IMR-90 (cell line): ENCODE measurements around the gene IL37. TPM values are rescaled to one million over a fixed set of nuclear protein-coding genes. Genes with fewer than 3 reads are reported as not detected.
"Not testable (repeated sequence)": the region's sequence is repeated elsewhere in the genome, so short reads cannot be mapped to it uniquely, and the experiment has no call there.

ENCODE experiments used
- ATAC-seq: fragments of 200-7000 bp; cut with Tn5 transposase; 2 replicates; pipeline ENCODE4 v1.9.1; 2020; ENCODE audit warnings: low read depth, mild to moderate bottlenecking, moderate library complexity
- BruUV-seq: library from RNA; stranded (reverse); fragments of 400-500 nt; replicated peaks from 2 replicates; lab custom pipeline; 2021; lab: Mats Ljungman, UMichigan
- CTCF ChIA-PET: fragments of 300-600 bp; formaldehyde crosslinking; extraction: SDS; loops from one replicate; lab custom pipeline; 2021; ENCODE audit warnings: antibody characterized with exemption; lab: Yijun Ruan, JAX
- POLR2A ChIA-PET: fragments of 300-600 bp; sonication (Branson Sonifier 250); formaldehyde crosslinking; loops from one replicate; lab custom pipeline; 2022; ENCODE audit warnings: antibody characterized with exemption; ENCODE audit not compliant: unreplicated experiment; lab: Charles Lee
- DNase-seq: peaks from one replicate; pipeline ENCODE4 v3.0.0; 2013
- H2AFZ ChIP-seq: replicated peaks from 2 replicates; pipeline ENCODE3; 2013; ENCODE audit warnings: low read length, mild to moderate bottlenecking; ENCODE audit not compliant: poor library complexity
- H2AK5ac ChIP-seq: 2 replicates; pipeline ENCODE4 v1.6.1; 2013; ENCODE audit warnings: low read depth, low read length, inconsistent platforms
- H2AK9ac ChIP-seq: replicated peaks from 2 replicates; pipeline ENCODE3; 2013; ENCODE audit warnings: mild to moderate bottlenecking, low read depth, low read length, moderate library complexity; ENCODE audit not compliant: poor library complexity
- H2BK120ac ChIP-seq: 2 replicates; pipeline ENCODE4 v1.6.1; 2013; ENCODE audit warnings: low read depth, low read length, inconsistent platforms
- H2BK15ac ChIP-seq: 3 replicates; pipeline ENCODE4 v1.6.1; 2013; ENCODE audit warnings: low read depth, low read length, inconsistent platforms
- H2BK20ac ChIP-seq: 2 replicates; pipeline ENCODE4 v1.6.1; 2013; ENCODE audit warnings: low read depth, mild to moderate bottlenecking, inconsistent platforms, low read length, moderate library complexity
- H2BK5ac ChIP-seq: 2 replicates; pipeline ENCODE4 v1.6.1; 2013; ENCODE audit warnings: mild to moderate bottlenecking, low read depth, low read length, inconsistent platforms; ENCODE audit not compliant: poor library complexity, severe bottlenecking
- H3K14ac ChIP-seq: replicated peaks from 2 replicates; pipeline ENCODE4 v1.6.1; 2013; ENCODE audit warnings: low read depth, low read length, inconsistent platforms
- H3K18ac ChIP-seq: 2 replicates; pipeline ENCODE4 v1.6.1; 2013; ENCODE audit warnings: low read depth, low read length, control low read depth
- H3K23ac ChIP-seq: 2 replicates; pipeline ENCODE4 v1.6.1; 2013; ENCODE audit warnings: low read depth, low read length, inconsistent platforms
- H3K27ac ChIP-seq: 2 replicates; pipeline ENCODE4 v1.5.1; 2013; ENCODE audit warnings: mild to moderate bottlenecking, control low read depth, low read length; ENCODE audit not compliant: insufficient read depth
- H3K27me3 ChIP-seq: 2 replicates; pipeline ENCODE4 v1.6.1; 2013; ENCODE audit warnings: low read length; ENCODE audit not compliant: control insufficient read depth, insufficient read depth
- H3K36me3 ChIP-seq: 2 replicates; pipeline ENCODE4 v1.6.1; 2013; ENCODE audit warnings: low read length, mixed read lengths; ENCODE audit not compliant: control insufficient read depth, insufficient read depth
- H3K4ac ChIP-seq: 2 replicates; pipeline ENCODE4 v1.6.1; 2013; ENCODE audit warnings: low read depth, low read length, inconsistent platforms
- H3K4me1 ChIP-seq: 2 replicates; pipeline ENCODE4 v1.6.1; 2013; ENCODE audit warnings: low read length, mixed read lengths; ENCODE audit not compliant: control insufficient read depth, insufficient read depth
- H3K4me2 ChIP-seq: 2 replicates; pipeline ENCODE4 v1.6.1; 2013; ENCODE audit warnings: low read depth, mild to moderate bottlenecking, control low read depth, low read length, moderate library complexity
- H3K4me3 ChIP-seq: 2 replicates; pipeline ENCODE4 v1.5.1; 2013; ENCODE audit warnings: low read depth, mild to moderate bottlenecking, control low read depth, low read length, moderate library complexity; ENCODE audit not compliant: insufficient read depth
- H3K56ac ChIP-seq: 2 replicates; pipeline ENCODE4 v1.6.1; 2013; ENCODE audit warnings: low read length, inconsistent platforms; ENCODE audit not compliant: insufficient read depth; ENCODE audit errors: extremely low read depth
- H3K79me1 ChIP-seq, 2 experiments: 2 replicates each; pipeline ENCODE4 v1.6.1; 2013; ENCODE audit warnings: low read length in 2 of 2, inconsistent platforms in 1 of 2, low read depth in 1 of 2
- H3K9ac ChIP-seq: 2 replicates; pipeline ENCODE4 v1.6.1; 2013; ENCODE audit warnings: low read depth, low read length, control low read depth
- H3K9me1 ChIP-seq: 2 replicates; pipeline ENCODE4 v1.6.1; 2013; ENCODE audit warnings: low read length, inconsistent platforms; ENCODE audit not compliant: insufficient read depth
- H3K9me3 ChIP-seq: 2 replicates; pipeline ENCODE4 v1.6.1; 2013; ENCODE audit warnings: low read length; ENCODE audit not compliant: control insufficient read depth, insufficient read depth
- H4K20me1 ChIP-seq: 2 replicates; pipeline ENCODE4 v1.6.1; 2013; ENCODE audit warnings: low read length, inconsistent platforms; ENCODE audit not compliant: insufficient read depth
- H4K5ac ChIP-seq: 2 replicates; pipeline ENCODE4 v1.6.1; 2013; ENCODE audit warnings: mild to moderate bottlenecking, low read depth, low read length, control low read depth
- H4K8ac ChIP-seq, 2 experiments: 2 replicates each; pipeline ENCODE4 v1.6.1; 2013; ENCODE audit warnings: low read depth in 2 of 2, low read length in 2 of 2, control low read depth in 1 of 2, inconsistent platforms in 1 of 2
- H4K91ac ChIP-seq: 2 replicates; pipeline ENCODE4 v1.6.1; 2013; ENCODE audit warnings: low read depth, low read length, inconsistent platforms; ENCODE audit not compliant: insufficient read depth
- CHD1 ChIP-seq: IDR thresholded peaks from 2 replicates; pipeline ENCODE4 v1.6.1; 2012; ENCODE audit warnings: low read depth, low read length, improper control_type of control experiment
- FOS ChIP-seq: fragments of 150-350 bp; IDR thresholded peaks from 2 replicates; pipeline ENCODE4 v1.6.1; 2016; ENCODE audit warnings: low read depth, low read length
- MAZ ChIP-seq: IDR thresholded peaks from 2 replicates; pipeline ENCODE4 v1.6.1; 2012; ENCODE audit warnings: low read depth, mild to moderate bottlenecking, low read length, improper control_type of control experiment, moderate library complexity, borderline replicate concordance
- MXI1 ChIP-seq: IDR thresholded peaks from 2 replicates; pipeline ENCODE4 v1.6.1; 2012; ENCODE audit warnings: low read depth, mild to moderate bottlenecking, low read length, moderate library complexity, borderline replicate concordance
- WGBS, 2 experiments: methylation state at CpG; one replicate each; pipeline versions ENCODE4 v1.1.5 to v1.1.7; 2013; ENCODE audit warnings: missing lambda C conversion rate in 2 of 2; ENCODE audit not compliant: insufficient read length in 1 of 2; ENCODE audit errors: extremely low coverage in 2 of 2; 5-methylcytosine and 5-hydroxymethylcytosine counted together
- dilution Hi-C: fragments of 300-500 bp; cut with HindIII; formaldehyde crosslinking; loops from one replicate; pipeline ENCODE4 v1.14.3; 2018; ENCODE audit warnings: low sequenced_read_pairs; ENCODE audit not compliant: unreplicated experiment
- in situ Hi-C: fragments of 300-500 bp; cut with MboI; formaldehyde crosslinking; loops from 3 replicates; pipeline ENCODE4 v1.14.3; 2019; ENCODE audit warnings: low sequenced_read_pairs, inconsistent platforms, mixed read lengths
- intact Hi-C: fragments of 100-400 bp; cut with micrococcal nuclease; formaldehyde crosslinking; loops from 2 replicates; pipeline ENCODE4 v1.10.0; 2022
- polyA plus RNA-seq, 3 experiments: library from polyadenylated mRNA; depleted of rRNA; stranded (reverse); fragments of >200 nt; gene quantifications; 2 replicates each; pipeline ENCODE4 v1.2.3, GENCODE V29; 2012; ENCODE audit warnings: low replicate concordance in 1 of 3
- total RNA-seq: library from RNA; depleted of rRNA; stranded (reverse); fragments of >200 nt; gene quantifications from 2 replicates; pipeline ENCODE4 v1.2.3, GENCODE V29; 2012

IL37 gene
- total and polyA plus RNA-seq, 2 of the 4 experiments (the other 2 are of a cell fraction) = 0.15 TPM; not detected in 1

GRCh38 chr2:112897624-112897978 lies 13.4 kb upstream of the IL37 start:
- H2AFZ ChIP-seq = no peak overlapping the region
- no peaks in the 10 kb centered on the region for H3K9me3 ChIP-seq
- in situ Hi-C loops (no loop called here), intact Hi-C loops (no loop called here), dilution Hi-C loops (no loop called here)
- H3K56ac ChIP-seq = no peak overlapping the region
- H4K20me1 ChIP-seq = no peaks in the 10 kb centered on the region
- H2AK5ac ChIP-seq = no peak overlapping the region
- H3K4me2 ChIP-seq = no peak overlapping the region
- TF ChIP-seq MXI1 (no peak), MAZ (no peak), FOS (no peak), CHD1 (no peak)
- H4K91ac ChIP-seq = no peak overlapping the region
- no TSS peak for BruUV-seq
- no peak overlapping the region for H2AK9ac ChIP-seq
- H2BK15ac ChIP-seq = no peak overlapping the region
- no peak for DNase-seq
- WGBS, 2 experiments = 60% methylated on average over 2 of the region's 3 CpGs; no CpG with 5 or more reads in 1 of the 2 experiments
- H3K4ac ChIP-seq = no peak overlapping the region
- H3K9me1 ChIP-seq = no peaks in the 10 kb centered on the region
- no peaks in the 10 kb centered on the region for H3K36me3 ChIP-seq
- no peaks in the 10 kb centered on the region for H3K79me1 ChIP-seq
- H3K4me1 ChIP-seq = no peaks in the 10 kb centered on the region
- H2BK20ac ChIP-seq = no peak overlapping the region
- ChIA-PET POLR2A (no interaction called here), CTCF (interaction anchor here (0.5 kb wide), 1 partner anchor 148 kb away, joined by 4 read pairs; no protein-coding TSS in a partner anchor)
- no peak for ATAC-seq
- no peak overlapping the region for H3K27ac ChIP-seq
- H3K27me3 ChIP-seq = peaks cover 11% of the 10 kb centered on the region
- H3K23ac ChIP-seq = no peak overlapping the region
- H2BK5ac ChIP-seq = no peak overlapping the region
- H3K4me3 ChIP-seq = no peak overlapping the region
- no peak overlapping the region for H4K8ac ChIP-seq
- H4K5ac ChIP-seq = no peak overlapping the region
- no peak overlapping the region for H2BK120ac ChIP-seq
- no peak overlapping the region for H3K9ac ChIP-seq
- no peak overlapping the region for H3K18ac ChIP-seq
- no peak overlapping the region for H3K14ac ChIP-seq

- H3K4me1 ChIP-seq, H3K18ac ChIP-seq, intact Hi-C loops, H4K91ac ChIP-seq, H3K4ac ChIP-seq, H3K56ac ChIP-seq, H4K8ac ChIP-seq, POLR2A ChIA-PET, H4K20me1 ChIP-seq, H3K79me1 ChIP-seq, H3K9ac ChIP-seq, H2AK9ac ChIP-seq, H2BK20ac ChIP-seq, H3K27ac ChIP-seq, H3K23ac ChIP-seq, H4K5ac ChIP-seq, BruUV-seq, DNase-seq, dilution Hi-C loops, H2AK5ac ChIP-seq, ATAC-seq, in situ Hi-C loops, H3K4me2 ChIP-seq, H2BK15ac ChIP-seq, H3K36me3 ChIP-seq, H3K14ac ChIP-seq, H2BK5ac ChIP-seq, H2AFZ ChIP-seq, H3K9me1 ChIP-seq, H3K9me3 ChIP-seq, H2BK120ac ChIP-seq, H3K4me3 ChIP-seq: not testable (repeated sequence)
- WGBS, 2 experiments = no CpG with 5 or more reads among the region's 3 CpGs
- peaks cover 20% of the 10 kb centered on the region for H3K27me3 ChIP-seq
- CTCF ChIA-PET = interaction anchor here (1.0 kb wide), 1 partner anchor 40 kb away, joined by 4 read pairs; no protein-coding TSS in a partner anchor
Measured at GRCh38 chr2:112901431-112902065, 9.4 kb upstream of the IL37 start.
